Measurements from ENCODE around the gene KDM5C. TPM values are rescaled to one million over a fixed set of nuclear protein-coding genes. Genes with fewer than 3 reads are reported as not detected.

KDM5C gene
- total RNA-seq, 6 experiments from 2014 or later: 27.9 to 61.6 (median 50.6) TPM

- under 1% methylated on average over 30 of the region's 40 CpGs for WGBS (ENCODE audit: insufficient coverage, low coverage, low lambda C conversion rate, missing lambda C conversion rate)
- Histone ChIP-seq H3K9me3 (no peaks in the 10 kb centered on the region), H3K4me3 (peak overlapping the region; percentile 83 to 93 (median 85)), H3K27me3 (no peaks in the 10 kb centered on the region), H3K36me3 (peaks cover 0 to 16% (median 8%) of the 10 kb centered on the region in 4 donors), H3K27ac (peak overlapping the region; percentile 80 to 95 (median 85)), H3K4me1 (peaks cover 0 to 17% (median 8%) of the 10 kb centered on the region in 4 donors)
- intact Hi-C loops (cut with DNase I): no loop called here
- TF ChIP-seq CTCF (IDR thresholded peaks at IDR 0.05) (no peak), POLR2A (IDR thresholded peaks at IDR 0.05) (no peak)
- DNase-seq: peak in 1 of 3 donors; percentile 42
- peak in 3 of 4 donors; percentile 8 to 47 (median 12) for ATAC-seq
Observed at GRCh38 chrX:53223955-53224859, 800 bp downstream of the KDM5C start.

GRCh38 chrX:53223068-53223693 is 1.8 kb downstream of the KDM5C start:
- peaks cover 0 to 17% (median 8%) of the 10 kb centered on the region in 4 donors for H3K4me1 ChIP-seq
- no peaks in the 10 kb centered on the region for H3K27me3 ChIP-seq
- peak overlapping the region; percentile 83 to 93 (median 85) for H3K4me3 ChIP-seq
- H3K36me3 ChIP-seq: peaks cover 0 to 26% (median 14%) of the 10 kb centered on the region in 4 donors
- intact Hi-C loops (cut with DNase I): no loop called here
- ATAC-seq (no peak), DNase-seq (no peak)
- TF ChIP-seq CTCF (IDR thresholded peaks at IDR 0.05): no peak
- TF ChIP-seq POLR2A (IDR thresholded peaks at IDR 0.05): no peak
- no peaks in the 10 kb centered on the region for H3K9me3 ChIP-seq
- no peak overlapping the region for H3K27ac ChIP-seq
- 31% methylated on average over 1 of the region's 2 CpGs for WGBS (ENCODE audit: insufficient coverage, low coverage, low lambda C conversion rate, missing lambda C conversion rate)

- 80% methylated on average over 4 of the region's 9 CpGs for WGBS (ENCODE audit: insufficient coverage, low coverage, low lambda C conversion rate, missing lambda C conversion rate)
- Histone ChIP-seq H3K9me3 (no peaks in the 10 kb centered on the region), H3K4me3 (no peak overlapping the region), H3K27me3 (no peaks in the 10 kb centered on the region), H3K4me1 (no peaks in the 10 kb centered on the region), H3K36me3 (peaks cover 31 to 86% (median 48%) of the 10 kb centered on the region in 4 donors), H3K27ac (no peak overlapping the region)
- DNase-seq (no peak), ATAC-seq (no peak)
- no peak for TF ChIP-seq POLR2A (IDR thresholded peaks at IDR 0.05)
- no peak for TF ChIP-seq CTCF (IDR thresholded peaks at IDR 0.05)
- intact Hi-C loops (cut with DNase I): no loop called here
Observed at GRCh38 chrX:53211391-53211978, 13.5 kb downstream of the KDM5C start.

GRCh38 chrX:53196678-53197077 is 28.3 kb downstream of the KDM5C start:
- H3K27ac ChIP-seq: no peak overlapping the region
- H3K4me1 ChIP-seq: no peaks in the 10 kb centered on the region
- WGBS (ENCODE audit: insufficient coverage, low coverage, low lambda C conversion rate, missing lambda C conversion rate): 100% methylated on average over 4 of the region's 12 CpGs
- intact Hi-C loops (cut with DNase I): no loop called here
- no peaks in the 10 kb centered on the region for H3K27me3 ChIP-seq
- peaks cover 7 to 83% (median 57%) of the 10 kb centered on the region in 4 donors for H3K36me3 ChIP-seq
- no peak for TF ChIP-seq POLR2A (IDR thresholded peaks at IDR 0.05)
- TF ChIP-seq CTCF (IDR thresholded peaks at IDR 0.05): no peak
- no peaks in the 10 kb centered on the region for H3K9me3 ChIP-seq
- ATAC-seq (no peak), DNase-seq (no peak)
- no peak overlapping the region for H3K4me3 ChIP-seq
